ENCODE measurements around the gene ANKRD37.
"Not testable (repeated sequence)": the region's sequence is repeated elsewhere in the genome, so short reads cannot be mapped to it uniquely, and the experiment has no call there.

The ANKRD37 gene, protein sequence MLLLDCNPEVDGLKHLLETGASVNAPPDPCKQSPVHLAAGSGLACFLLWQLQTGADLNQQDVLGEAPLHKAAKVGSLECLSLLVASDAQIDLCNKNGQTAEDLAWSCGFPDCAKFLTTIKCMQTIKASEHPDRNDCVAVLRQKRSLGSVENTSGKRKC

DNA sequence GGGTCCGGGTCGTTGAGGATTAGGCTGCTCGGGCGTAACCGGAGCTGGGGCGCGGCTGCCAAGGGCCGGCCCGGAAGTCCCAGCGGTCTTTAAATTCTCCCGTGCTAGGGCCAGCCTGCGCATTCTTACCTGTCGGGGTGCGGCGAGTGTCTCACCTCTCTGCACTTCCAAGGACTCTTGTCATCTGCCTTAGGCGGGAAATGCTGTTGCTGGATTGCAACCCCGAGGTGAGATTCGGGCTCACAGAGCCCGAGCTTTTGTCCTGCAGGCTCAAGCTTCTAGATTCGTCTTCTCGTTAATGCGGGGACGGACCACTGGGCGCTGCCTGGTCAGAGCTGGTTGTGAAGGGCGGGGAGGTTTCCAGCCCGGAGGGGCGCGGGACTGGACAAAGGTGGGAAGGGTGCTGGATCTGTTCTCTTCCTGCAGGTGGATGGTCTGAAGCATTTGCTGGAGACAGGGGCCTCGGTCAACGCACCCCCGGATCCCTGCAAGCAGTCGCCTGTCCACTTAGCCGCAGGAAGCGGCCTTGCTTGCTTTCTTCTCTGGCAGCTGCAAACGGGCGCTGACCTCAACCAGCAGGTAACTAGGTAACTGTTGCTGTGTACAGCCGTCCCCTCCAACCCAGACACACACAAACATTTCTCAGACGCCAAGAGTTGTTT lies at the start of gene ANKRD37:
Gene ANKRD37 (plus strand): TSS at position 118 of the 662 bp plus-strand sequence. CDS start 83 bp downstream, at position 201.
- DNase-seq = no peak

DNA sequence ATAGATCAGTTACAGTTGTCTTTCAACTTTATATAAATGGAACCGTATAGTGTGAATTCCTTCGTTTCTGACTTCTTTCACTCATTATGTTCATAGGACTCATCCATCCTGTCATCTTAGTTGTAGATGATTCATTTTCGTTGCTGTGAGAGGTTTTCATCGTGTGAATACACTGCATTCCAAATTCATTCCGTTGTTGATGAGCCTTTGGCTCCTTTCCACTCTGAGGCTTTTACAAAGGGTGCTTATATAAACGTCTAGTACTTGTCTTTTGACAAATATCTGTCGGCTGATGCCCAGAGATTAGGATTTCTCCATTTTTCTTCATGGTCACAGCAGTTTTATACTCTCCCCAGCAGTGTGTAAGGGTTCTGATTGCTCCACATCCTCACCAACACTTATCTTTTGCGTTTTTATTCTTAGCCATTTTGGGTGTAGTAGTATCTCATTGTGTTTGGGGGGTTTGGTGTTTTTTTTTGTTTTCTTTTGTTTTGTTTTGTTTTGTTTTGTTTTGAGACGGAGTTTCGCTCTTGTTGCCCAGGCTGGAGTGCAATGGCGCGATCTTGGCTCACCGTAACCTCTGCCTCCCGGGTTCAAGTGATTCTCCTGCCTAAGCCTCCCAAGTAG lies 49.6 kb upstream of the ANKRD37 start:
- no peak for DNase-seq

DNA sequence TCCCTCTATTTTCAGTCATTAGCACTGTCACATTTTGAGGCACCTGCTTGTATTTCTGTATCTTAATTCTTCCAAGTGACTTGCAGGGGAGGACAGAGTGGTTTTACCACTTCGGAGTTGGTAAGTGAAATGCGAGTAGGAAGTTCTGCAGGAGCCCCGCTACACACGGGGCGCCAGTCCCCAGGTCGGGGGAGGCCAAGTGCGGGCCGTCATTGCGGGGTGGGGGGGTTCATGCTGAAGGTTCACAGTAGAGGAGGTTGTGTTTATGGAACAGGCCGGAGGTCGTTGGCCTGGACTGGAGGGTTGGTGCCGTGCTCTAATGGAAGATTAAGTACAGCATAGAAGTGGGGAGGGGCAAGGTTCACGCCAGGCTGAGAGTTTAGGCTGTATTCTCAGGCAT lies 45.0 kb upstream of the ANKRD37 start:
- no peak for DNase-seq

GRCh38 chr4:185352202-185352601 lies 44.4 kb upstream of the ANKRD37 start:
- DNase-seq = no peak

- DNase-seq = no peak
Observed at GRCh38 chr4:185352741-185353140, 43.9 kb upstream of the ANKRD37 start.

- DNase-seq = no peak
Observed at GRCh38 chr4:185357211-185357610, 39.4 kb upstream of the ANKRD37 start.

- no peak for DNase-seq
Observed at GRCh38 chr4:185357733-185358440, 38.8 kb upstream of the ANKRD37 start.

DNA sequence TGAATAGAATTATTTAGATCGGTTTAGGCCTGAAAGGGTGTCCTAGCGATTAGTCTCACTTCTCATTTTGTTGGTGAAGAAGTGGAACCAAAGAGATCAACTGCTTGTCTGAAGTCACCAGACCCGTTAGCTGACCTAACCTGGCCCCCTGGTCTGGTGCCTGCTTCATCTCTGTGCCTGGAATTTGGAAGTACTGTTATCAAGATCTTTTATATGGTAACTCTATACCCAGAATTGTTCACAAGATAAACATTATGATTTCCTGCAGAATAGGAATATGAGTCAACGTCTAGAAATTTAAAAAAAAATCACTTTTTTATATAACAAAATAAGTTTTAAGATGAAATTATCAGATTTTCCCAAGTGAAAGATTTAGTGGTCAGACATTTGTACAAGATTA lies 38.1 kb upstream of the ANKRD37 start:
- DNase-seq = no peak

DNA sequence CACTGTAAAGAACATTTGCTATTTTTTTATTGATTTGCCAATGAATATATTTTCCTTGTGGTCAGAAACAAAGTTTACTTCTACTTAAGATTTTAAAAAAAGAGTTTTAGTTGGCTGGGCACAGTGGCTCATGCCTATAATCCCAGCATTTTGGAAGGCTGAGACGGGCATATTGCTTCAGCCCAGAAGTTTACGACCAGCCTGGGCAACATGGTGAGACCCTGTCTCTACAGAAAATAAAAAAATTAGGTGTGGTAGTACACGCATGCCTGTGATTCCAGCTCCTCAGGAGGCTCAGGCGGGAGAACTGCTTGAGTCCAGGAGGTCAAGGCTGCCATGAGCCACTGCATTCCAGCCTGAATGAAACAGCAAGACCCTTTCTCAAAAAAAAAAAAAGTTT lies 37.7 kb upstream of the ANKRD37 start:
- DNase-seq = no peak

GRCh38 chr4:185359767-185360446 lies 36.7 kb upstream of the ANKRD37 start:
- no peak for DNase-seq

GRCh38 chr4:185361872-185362271 lies 34.8 kb upstream of the ANKRD37 start:
- no peak for DNase-seq

- DNase-seq = not testable (repeated sequence)
Observed at GRCh38 chr4:185362570-185362969, 34.1 kb upstream of the ANKRD37 start.

DNA sequence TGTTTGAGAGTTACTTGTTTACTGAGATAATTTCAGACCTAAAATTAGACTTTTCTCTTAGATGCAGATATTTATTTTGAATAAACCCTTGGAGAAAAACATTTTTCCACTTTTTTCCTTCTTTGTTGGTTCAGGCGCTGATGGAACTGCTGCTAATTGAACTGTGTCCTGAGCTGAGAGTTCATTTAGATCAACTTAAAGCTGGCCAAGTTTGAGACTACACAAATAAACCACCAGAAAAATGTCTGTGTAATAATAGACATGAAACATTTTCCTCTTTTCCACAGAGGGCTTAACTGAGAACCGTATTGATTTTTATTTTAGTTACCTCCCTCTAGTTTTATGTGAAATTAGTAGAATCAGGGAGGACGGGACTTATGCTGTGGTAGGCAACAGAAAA lies 33.4 kb upstream of the ANKRD37 start:
- DNase-seq = no peak

GRCh38 chr4:185364886-185365285 lies 31.8 kb upstream of the ANKRD37 start:
- no peak for DNase-seq

- DNase-seq = no peak
Observed at GRCh38 chr4:185369731-185370130, 26.9 kb upstream of the ANKRD37 start.

- no peak for DNase-seq
Observed at GRCh38 chr4:185370268-185370949, 26.2 kb upstream of the ANKRD37 start.

DNA sequence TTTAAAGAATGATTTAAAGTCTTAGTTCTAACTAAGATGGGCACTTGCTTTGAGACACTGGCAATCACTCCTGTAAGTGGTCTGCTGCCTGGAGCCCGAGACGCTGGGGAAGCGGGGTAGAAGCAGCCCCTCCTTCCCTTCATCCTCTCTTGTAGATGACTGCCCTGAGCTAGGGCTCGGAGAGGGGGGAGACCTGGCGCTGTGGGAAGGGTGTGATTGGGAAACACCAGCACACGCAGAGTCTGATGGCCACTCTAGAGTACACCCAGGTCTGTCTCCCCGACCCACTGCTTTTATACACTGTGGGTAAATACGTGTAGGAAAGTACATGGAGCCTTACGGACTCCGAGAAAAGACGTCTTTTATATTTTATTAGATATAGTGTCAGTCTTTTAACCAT lies 24.9 kb upstream of the ANKRD37 start:
- DNase-seq = no peak

DNA sequence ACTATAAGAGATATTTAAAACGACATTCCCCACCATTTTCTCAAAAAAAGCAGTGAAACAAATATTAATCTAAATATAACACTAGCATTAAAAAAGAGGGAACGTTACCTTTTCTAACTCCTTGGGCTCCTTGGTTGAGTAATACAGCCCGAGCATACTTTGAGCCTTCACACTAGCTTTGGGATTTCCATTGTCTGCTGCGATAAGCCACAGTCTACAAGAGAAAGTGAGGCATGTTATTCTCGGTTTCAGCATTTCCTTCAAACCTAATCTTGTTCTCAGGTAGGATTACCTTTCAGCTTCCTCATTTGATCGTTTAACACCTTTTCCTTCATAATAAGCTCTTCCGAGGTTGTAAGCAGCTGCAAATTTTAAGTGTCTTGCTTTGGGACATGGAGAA lies 22.6 kb upstream of the ANKRD37 start:
- no peak for DNase-seq

GRCh38 chr4:185374573-185374972 lies 22.1 kb upstream of the ANKRD37 start:
- DNase-seq = no peak

DNA sequence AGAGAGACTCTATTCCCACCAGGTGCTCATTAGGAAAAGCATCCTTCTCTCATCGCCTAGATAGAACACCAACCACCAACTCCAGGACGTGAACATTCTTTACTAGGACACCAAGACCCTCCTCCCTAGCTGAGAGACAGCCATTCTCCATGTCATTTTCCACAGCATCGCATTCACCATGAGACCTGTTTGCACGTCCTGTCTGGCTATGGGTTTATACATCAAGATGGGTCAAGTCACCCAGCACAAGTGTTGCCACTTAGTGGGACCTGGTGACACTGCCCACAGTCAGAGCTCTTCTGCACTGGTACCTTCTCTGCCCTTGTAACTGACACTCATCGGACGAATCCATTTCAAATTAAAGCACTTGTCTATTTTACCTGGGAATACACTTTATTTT lies 18.4 kb upstream of the ANKRD37 start:
- no peak for DNase-seq

DNA sequence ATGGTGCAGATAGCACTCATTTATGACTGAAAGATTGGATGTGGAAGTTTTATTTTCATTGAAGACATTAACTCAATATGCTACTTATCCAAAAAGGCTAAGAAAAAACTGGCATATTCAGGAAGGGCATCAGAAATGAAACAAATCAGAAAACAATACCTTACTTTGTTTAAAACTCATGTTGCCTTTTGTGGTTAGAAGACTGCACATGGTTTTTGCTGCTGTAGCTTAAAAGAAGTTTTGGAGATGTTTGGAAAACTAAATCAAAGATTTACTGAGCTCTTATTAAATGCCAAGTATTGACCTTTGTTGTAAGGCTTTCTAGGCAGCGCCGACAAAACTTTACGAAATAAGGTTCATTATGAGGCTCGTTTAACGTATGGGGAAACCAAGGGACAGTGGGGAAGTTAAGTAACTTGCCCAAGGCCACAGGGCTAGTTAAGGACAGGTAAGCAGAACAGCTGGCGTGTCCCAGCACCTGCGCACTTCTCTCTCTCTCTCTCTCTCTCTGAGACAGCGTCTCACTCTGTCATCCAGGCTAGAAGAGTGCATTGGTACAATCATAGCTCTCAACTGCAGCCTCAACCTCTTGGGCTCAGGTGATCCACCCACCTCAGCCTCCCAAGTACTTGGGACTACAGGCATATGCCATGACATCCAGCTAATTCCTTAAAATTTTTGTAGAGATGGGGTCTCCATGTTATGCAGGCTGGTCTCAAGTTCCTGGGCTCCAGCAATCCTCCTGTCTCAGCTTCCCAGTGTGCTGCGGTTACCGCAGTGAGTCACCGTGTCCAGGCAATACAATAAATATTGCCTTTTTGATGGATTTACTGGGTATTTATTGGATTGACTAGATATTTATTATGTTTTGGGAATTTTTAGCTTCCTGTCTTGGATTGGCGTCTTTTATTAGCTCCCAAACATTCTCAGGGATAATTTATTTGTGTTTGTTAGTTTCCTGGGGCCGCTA lies 17.0 kb upstream of the ANKRD37 start:
- DNase-seq = no peak

All from activated CD8-positive, alpha-beta memory T cell treated with anti-CD3 and anti-CD28 coated beads for 24 hours (primary cell).